Fibroblast of skin of abdomen (primary cell): ENCODE results near the gene BTN2A1.
A peak's percentile ranks its signal among the peaks of the same experiment; 100 is the strongest.

Source experiments
- DNase-seq: peaks from one replicate; pipeline ENCODE4 v3.0.0-alpha.2; 2013

Gene BTN2A1

GRCh38 chr6:26471970-26472369 is 14.2 kb downstream of the BTN2A1 start:
- DNase-seq: no peak

- DNase-seq: no peak
Observed at GRCh38 chr6:26472549-26473290, 15.0 kb downstream of the BTN2A1 start.

- no peak for DNase-seq
Observed at GRCh38 chr6:26473429-26473757, 15.6 kb downstream of the BTN2A1 start.

GRCh38 chr6:26473758-26474438 is 16.1 kb downstream of the BTN2A1 start:
- peak; percentile 97 for DNase-seq

GRCh38 chr6:26474439-26474881 is 16.7 kb downstream of the BTN2A1 start:
- DNase-seq: no peak

- DNase-seq: no peak
Observed at GRCh38 chr6:26475823-26476729, 18.3 kb downstream of the BTN2A1 start.

- DNase-seq: no peak
Observed at GRCh38 chr6:26476896-26477295, 19.1 kb downstream of the BTN2A1 start.

- no peak for DNase-seq
Observed at GRCh38 chr6:26477426-26477825, 19.7 kb downstream of the BTN2A1 start.

- no peak for DNase-seq
Observed at GRCh38 chr6:26478100-26478984, 20.6 kb downstream of the BTN2A1 start.

GRCh38 chr6:26478985-26479278 is 21.2 kb downstream of the BTN2A1 start:
- DNase-seq: no peak

GRCh38 chr6:26482338-26482737 is 24.6 kb downstream of the BTN2A1 start:
- DNase-seq: no peak

- DNase-seq: no peak
Observed at GRCh38 chr6:26483727-26484126, 26.0 kb downstream of the BTN2A1 start.

GRCh38 chr6:26484161-26484560 is 26.4 kb downstream of the BTN2A1 start:
- no peak for DNase-seq

GRCh38 chr6:26485112-26485780 is 27.5 kb downstream of the BTN2A1 start:
- DNase-seq: no peak

GRCh38 chr6:26486358-26486757 is 28.6 kb downstream of the BTN2A1 start:
- no peak for DNase-seq

GRCh38 chr6:26487466-26487865 is 29.7 kb downstream of the BTN2A1 start:
- no peak for DNase-seq

- DNase-seq: no peak
Observed at GRCh38 chr6:26489996-26490964, 32.5 kb downstream of the BTN2A1 start.

- no peak for DNase-seq
Observed at GRCh38 chr6:26491604-26492003, 33.8 kb downstream of the BTN2A1 start.

GRCh38 chr6:26493258-26493657 is 35.5 kb downstream of the BTN2A1 start:
- DNase-seq: peak; percentile 28

- DNase-seq: no peak
Observed at GRCh38 chr6:26494117-26494516, 36.4 kb downstream of the BTN2A1 start.

GRCh38 chr6:26495281-26495680 is 37.5 kb downstream of the BTN2A1 start:
- no peak for DNase-seq
